ENCODE data around the gene SLC35F1.

The SLC35F1 gene

DNA sequence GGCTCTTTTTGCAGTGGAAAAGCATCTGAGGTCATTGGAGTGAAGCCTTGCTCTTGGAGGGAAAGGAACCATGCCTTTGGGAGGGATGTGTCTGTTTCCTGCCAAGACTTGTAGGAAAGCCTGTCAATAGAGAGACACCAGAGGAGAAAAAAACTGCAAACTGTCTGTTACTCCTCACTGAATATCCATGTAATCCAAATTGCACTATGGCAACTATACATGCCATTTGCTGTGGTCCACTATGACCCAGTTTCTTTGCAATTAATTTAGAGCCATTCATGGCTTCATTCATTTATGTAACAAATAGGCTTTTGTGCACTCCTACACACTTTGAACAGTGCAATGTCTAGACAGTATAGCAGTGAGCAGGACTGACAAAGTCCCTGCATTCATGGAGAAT lies 296.5 kb downstream of the SLC35F1 start:
- DNase-seq, result no peak

DNA sequence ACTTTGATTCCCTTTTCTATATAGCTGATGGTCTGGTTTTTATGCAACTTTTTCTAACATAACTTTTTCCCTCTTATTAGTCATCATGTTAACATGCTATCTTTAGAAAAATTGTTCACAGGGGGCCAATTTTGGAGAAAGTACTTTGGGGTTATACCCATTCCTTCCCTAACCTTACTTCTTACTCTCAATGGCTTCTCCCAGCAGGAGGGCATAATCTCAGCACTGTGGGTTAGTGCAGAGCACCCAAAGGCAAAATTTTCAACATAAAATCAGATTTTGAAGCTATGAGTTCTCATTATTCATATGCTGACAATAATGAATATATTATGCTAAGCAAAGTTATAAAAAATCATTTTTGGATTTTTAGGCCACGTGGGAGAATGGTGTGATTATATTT lies 299.2 kb downstream of the SLC35F1 start:
- DNase-seq, result no peak

- DNase-seq, result no peak
Measured at GRCh38 chr6:118207947-118208346, 300.9 kb downstream of the SLC35F1 start.

DNA sequence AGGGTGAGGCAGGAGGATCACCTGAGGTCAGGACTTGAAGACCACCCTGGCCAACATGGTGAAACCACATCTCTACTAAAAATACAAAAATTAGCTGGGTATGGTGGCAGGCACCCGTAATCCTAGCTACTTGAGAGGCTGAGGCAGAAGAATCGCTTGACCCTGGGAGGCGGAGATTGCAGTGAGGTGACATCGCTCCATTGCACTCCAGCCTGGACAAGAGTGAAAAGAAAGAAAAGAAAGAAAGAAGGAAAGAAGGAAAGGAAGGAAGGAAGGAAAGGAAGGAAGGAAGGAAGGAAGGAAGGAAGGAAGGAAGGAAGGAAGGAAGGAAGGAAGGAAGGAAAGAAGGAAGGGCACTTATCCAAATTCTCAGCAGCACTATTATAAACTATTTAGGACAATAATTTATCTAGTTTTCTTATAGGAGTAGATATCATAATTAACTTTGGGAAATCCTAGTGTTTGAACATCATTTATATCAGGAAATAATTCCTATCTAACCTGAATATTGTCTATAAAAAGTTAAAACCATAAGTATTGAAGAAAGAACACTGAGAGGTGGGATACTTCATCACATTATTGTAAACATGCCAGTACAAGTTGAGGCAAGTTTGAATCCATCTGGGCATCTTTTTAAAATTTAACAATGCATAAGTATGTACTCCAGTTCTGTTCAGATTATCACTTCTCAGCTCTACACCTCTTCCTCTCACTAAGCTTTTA lies 305.5 kb downstream of the SLC35F1 start:
- DNase-seq, result no peak

- no peak for DNase-seq
Measured at GRCh38 chr6:118215269-118215668, 308.2 kb downstream of the SLC35F1 start.

GRCh38 chr6:118216751-118217150 lies 309.7 kb downstream of the SLC35F1 start:
- DNase-seq, result no peak

- no peak for DNase-seq
Measured at GRCh38 chr6:118218156-118218555, 311.1 kb downstream of the SLC35F1 start.

DNA sequence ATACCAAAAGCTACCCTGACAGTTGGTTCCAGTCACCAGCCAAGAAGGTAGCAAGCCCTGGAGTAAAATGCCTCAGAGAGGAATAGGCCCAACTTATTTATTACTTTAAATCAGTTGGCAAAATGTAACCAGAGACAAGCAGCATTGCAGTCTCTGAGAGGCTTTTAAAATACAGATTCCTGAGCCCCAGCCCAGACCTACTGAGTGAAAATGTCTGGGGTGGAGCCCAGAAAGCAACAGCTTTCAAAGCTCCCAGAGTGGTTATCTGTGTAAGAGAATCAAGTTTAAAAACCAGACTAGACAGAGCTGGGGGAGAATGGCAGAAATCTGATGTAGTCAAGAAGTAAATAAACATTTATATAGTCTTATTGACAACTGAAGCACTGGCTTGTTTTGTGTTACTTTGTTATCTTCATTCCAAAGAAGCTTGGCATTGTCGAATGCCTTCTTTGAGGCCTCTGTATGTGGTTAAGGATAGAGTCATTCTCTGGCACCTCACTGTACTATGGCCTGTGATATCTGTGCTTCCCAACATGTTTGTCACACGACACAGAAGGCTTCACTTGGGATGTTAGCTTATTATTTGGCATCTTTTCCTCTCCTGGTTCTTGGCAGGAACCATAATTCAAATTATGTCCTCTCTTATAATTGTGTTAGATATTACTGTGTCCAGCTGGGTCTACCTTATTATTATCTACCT lies 313.5 kb downstream of the SLC35F1 start:
- DNase-seq, result no peak

GRCh38 chr6:118223316-118223715 lies 316.3 kb downstream of the SLC35F1 start:
- DNase-seq, result no peak

- DNase-seq, result no peak
Measured at GRCh38 chr6:118228886-118229285, 321.8 kb downstream of the SLC35F1 start.

GRCh38 chr6:118240878-118241528 lies 333.9 kb downstream of the SLC35F1 start:
- no peak for DNase-seq

GRCh38 chr6:118246406-118246805 lies 339.3 kb downstream of the SLC35F1 start:
- no peak for DNase-seq

GRCh38 chr6:118248171-118248570 lies 341.1 kb downstream of the SLC35F1 start:
- DNase-seq, result no peak

DNA sequence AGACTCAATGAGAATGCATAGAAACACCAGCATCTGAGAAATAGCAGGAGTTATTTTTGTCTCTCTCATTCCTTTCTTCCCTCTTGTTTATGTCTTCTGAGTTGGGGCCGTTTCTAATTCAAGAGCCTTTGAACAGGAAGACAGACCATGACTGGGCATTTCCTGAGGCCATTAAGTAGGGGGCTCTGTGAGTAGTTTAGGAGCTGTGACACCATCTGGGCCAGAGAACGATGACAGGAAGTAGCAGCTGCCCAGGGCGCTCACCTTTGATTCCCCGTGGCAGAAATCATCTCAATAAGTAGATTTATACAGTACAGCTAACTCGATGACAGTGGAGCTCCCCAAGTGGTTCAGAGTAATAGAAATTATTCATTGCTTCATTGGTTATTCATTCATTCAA lies 342.6 kb downstream of the SLC35F1 start:
- DNase-seq, result no peak

GRCh38 chr6:118252474-118252873 lies 345.4 kb downstream of the SLC35F1 start:
- DNase-seq, result no peak

DNA sequence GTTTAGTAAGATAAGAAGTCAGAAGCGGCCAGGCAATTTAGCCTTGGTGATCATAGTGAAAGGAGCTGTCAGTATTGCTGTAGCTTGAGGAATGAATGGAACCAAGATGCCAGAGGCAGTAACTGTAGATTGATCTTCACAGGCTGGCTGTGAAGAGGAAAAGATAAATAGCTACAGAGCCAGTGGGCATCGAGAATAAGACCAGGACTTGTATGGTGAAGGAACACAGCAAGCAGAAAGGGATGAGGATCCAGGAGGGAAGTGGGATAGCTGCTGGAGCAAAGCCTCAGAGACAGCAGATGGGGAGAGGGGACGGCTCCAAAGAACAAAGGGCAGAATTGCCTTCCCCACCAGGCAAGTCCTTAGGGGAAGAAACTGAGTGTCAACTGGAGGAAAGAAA lies 346.7 kb downstream of the SLC35F1 start:
- DNase-seq, result no peak

DNA sequence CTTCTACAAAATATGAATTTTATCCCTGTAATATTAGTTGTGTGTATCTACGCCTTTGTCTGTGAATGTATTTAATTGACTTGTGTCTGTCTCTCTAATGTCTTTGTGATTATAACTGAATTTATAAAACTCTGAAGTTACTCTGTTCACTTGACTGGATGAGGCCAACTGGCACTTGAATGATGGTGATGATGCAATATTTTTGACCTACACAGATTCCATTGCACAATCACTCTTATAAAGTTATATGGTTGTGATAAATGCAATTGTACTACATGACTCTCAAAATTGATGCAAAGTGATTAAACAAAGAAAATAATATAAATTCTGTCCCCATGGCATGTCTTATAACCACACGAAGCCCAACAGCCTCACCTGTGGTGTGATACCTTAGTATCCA lies 353.8 kb downstream of the SLC35F1 start:
- no peak for DNase-seq

DNA sequence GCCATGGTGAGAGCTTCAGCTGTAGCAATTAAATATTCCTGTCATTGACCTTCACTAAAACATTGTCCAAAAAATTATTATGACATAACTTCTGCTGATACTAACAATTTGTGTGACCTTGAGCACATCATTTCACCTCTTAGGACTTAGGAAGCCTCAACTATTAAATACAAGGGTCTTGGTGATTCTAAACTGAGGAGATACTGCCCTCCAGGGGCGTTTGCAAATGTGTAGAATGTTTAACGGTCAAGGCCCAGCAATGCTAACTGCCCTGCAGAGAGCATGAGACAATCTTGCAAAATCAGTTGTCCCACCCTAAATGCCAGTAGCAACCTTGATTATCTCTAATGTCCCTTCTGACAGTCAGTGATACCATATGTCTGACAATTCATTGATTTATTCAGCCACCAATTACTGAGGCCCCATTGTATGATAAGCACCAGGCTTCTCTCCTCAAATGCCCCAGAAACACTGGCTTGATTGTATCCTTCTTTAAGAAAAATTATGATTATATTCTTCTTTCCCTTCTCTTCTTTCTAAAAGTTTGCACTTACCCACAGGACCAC lies 356.9 kb downstream of the SLC35F1 start:
- DNase-seq, result no peak

- no peak for DNase-seq
Measured at GRCh38 chr6:118269659-118270058, 362.6 kb downstream of the SLC35F1 start.

GRCh38 chr6:118277631-118278030 lies 370.6 kb downstream of the SLC35F1 start:
- no peak for DNase-seq

GRCh38 chr6:118280210-118280609 lies 373.1 kb downstream of the SLC35F1 start:
- no peak for DNase-seq

GRCh38 chr6:118281291-118281690 lies 374.2 kb downstream of the SLC35F1 start:
- DNase-seq, result no peak

GRCh38 chr6:118283766-118284165 lies 376.7 kb downstream of the SLC35F1 start:
- DNase-seq, result peak in 3 of 4 experiments; percentile 2 to 7 (median 2)

All from activated CD4-positive, CD25-positive, alpha-beta regulatory T cell (primary cell).